Stimulated activated CD8-positive, alpha-beta memory T cell treated with anti-CD3 and anti-CD28 coated beads, Interleukin-2, amount 100 ng/mL, for 1 hour (primary cell): ENCODE data around the gene SLC22A13.
"Not testable (repeated sequence)": the region's sequence is repeated elsewhere in the genome, so short reads cannot be mapped to it uniquely, and the experiment has no call there.

ENCODE experiments used
- DNase-seq, 2 donors: peaks; one replicate each; pipeline ENCODE4 v3.0.0-alpha.2; 2020; ENCODE audit warnings: low read depth in 2 of 2

SLC22A13 gene

GRCh38 chr3:38264353-38264771 is 1.2 kb upstream of the SLC22A13 start:
- no peak for DNase-seq

DNA sequence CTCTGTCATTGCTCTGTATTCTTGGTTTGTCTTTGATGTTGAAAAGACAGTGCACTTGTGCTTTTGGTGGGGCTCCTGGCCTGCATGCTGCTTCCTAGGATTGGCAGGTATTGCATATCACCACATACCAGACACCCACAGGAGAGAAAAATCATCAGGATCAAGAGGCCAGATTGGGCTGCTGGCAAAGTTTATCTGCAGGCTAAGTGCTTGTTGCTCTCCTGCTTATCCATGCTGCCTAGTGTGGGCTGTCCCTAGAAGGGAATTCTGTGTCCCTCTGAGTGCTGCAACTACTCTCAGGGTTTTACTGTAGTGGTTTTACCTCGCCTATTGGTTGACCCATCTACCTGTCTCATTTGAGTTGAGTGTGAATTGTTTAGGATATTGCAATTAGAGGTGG is 833 bp upstream of the SLC22A13 start:
- no peak for DNase-seq

- DNase-seq = no peak
These were observed 1.2 kb downstream of the SLC22A13 start for GRCh38 chr3:38266810-38267209.

GRCh38 chr3:38267662-38268061 is 2.0 kb downstream of the SLC22A13 start:
- DNase-seq = no peak

DNA sequence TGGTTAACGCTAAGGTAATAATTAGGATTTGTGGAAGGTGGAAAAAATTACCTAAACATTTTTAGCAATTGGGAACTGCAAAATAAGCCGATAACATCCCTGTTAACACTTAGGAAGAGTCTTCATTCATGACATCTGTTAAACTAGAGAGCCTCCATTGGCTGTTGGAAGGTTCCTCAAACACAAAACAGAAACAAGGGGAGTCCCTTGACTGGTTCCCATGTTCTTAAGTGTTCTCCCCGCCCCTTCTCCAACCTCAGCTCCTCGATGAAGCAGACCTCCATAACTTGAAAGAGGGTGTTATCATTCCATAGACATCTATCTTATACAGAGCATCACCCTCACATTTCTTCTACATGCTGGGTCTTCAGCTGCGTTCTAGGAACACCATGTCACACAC is 2.5 kb downstream of the SLC22A13 start:
- no peak for DNase-seq

- DNase-seq = no peak
These were observed 2.9 kb downstream of the SLC22A13 start for GRCh38 chr3:38268522-38268921.

DNA sequence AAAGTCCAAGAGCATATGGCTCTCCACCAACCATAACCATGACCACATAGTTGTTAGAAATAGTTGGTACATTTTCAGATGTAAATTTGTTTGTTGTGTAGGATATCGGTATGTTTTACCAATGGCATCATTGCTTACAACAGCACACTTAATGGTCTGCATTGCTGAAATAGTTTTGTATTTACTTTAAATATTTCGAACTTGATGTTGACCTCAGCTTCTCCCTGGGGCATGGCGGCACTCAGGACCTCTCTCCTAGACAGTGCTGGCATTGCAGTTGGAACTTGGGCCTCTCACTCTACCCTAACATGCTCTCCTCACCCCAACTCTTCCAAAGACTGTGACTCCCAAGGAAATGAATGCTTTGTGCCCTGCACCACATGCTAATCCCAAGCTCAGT is 5.0 kb downstream of the SLC22A13 start:
- DNase-seq = no peak

DNA sequence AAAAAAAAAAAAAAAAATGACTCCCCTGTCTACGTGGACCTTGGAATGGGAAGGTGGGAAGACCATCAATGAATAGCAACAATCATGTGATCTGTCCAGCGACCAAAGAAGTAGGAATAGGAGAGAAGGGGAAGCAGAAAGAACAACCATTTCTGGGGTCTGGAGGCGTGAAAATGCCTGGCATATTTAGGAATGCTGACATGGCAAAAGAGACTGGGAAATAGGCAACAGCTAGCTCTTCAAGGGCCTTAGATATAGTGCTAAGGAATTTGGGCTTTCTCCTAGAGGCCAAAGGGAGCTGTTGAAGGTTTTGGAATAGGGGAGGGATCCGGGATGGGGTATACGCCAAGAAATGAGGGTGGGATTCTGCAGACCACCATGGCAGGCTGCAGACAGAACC is 5.9 kb downstream of the SLC22A13 start:
- DNase-seq = no peak

- no peak for DNase-seq
These were observed 9.4 kb downstream of the SLC22A13 start for GRCh38 chr3:38274864-38275649.

DNA sequence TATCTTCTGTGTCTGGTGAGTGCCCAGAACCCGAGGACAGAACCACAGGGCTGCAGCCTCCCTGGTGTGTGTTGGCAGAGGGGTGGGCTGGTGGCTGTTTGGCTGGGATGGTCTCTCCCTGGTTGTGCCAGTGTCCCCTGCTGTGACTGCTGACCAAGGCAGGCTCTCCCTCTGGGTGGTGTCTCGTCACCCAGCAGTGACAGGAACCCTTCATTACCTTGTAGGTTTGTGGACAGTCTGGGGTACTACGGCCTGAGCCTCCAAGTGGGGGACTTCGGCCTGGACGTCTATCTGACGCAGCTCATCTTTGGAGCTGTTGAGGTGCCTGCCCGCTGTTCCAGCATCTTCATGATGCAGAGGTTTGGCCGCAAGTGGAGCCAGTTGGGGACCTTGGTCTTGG is 10.0 kb downstream of the SLC22A13 start:
- no peak for DNase-seq

DNA sequence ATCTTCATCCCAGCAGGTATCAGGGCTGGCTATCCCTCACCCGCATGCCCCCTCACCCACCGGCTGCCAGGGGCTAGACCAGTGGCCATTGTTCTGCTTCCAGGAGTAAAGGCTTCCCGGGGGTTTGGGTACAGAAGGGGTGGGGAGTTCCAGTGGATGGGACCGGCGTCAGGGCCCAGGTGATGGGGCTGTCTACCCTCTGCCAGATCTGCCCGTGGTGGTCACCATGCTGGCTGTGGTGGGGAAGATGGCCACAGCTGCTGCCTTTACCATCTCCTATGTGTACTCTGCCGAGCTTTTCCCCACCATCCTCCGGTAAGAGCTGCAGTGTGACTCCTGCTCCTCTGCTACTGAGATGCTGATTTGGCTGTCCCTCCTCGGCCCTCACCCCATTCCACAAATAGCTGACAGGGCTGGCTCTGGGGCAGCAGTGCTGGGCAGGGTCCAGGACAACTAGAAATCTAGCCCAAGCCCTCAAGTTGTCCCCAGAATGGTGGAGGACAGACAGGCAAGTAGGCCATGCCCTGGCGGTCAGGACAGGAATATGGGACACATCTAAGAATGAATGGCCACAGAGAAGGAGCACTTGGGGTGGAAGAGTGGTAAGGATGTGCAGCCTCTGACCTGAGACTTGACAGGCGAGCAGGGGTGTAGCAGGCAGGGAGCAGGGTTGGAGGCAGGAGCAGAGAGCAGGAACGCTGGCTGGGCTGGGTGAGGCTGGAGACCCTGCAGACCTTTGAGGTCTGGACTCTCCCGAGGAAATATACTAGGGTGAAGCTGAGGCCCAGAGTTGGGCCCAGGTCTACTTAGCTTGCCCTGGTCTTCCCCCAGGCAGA is 10.7 kb downstream of the SLC22A13 start:
- no peak for DNase-seq

DNA sequence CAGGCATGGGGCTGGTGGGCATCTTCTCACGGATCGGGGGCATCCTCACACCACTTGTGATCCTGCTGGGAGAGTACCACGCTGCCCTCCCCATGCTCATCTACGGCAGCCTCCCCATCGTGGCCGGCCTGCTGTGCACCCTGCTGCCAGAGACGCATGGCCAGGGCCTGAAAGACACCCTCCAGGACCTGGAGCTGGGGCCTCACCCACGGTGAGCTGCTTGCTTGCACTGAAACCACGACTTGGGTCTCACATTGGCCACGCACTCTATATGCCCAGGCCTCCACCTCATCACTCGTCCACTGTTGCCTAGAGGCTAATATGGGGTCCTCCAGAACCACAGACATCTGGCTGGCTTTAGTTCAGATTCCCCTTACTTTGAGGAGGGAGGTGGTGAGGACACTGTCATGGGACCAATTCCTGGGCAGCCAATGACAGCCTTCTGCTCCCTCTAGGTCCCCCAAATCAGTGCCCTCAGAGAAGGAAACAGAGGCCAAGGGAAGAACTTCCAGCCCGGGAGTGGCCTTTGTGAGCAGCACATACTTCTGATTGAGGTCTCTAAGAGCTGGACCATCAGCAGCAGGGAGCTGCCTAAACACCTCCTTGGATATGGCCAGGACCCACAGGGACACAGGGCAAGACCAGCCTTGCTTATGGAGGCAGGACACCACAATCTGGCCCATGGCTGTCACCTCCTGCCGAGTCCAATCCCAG is 11.5 kb downstream of the SLC22A13 start:
- DNase-seq = no peak

DNA sequence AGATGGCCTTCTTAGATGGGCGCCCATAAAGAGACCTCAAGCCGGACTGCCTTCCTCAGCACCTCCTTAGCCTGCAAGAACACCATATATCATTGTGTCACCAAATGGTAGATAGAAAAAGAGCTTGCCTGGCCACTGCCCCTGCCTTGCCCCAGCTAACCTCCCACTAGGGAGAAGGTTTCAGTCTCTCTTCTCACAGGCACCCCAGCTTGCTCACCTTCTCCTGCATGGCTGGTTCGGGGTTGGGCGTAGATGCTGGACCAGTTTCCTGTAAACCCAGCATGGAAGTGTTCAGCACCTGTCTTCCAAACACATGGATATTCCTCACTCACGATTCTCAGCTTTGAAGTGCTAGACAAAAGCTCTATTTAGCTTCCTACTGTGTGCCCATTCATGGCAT is 13.2 kb downstream of the SLC22A13 start:
- no peak for DNase-seq

DNA sequence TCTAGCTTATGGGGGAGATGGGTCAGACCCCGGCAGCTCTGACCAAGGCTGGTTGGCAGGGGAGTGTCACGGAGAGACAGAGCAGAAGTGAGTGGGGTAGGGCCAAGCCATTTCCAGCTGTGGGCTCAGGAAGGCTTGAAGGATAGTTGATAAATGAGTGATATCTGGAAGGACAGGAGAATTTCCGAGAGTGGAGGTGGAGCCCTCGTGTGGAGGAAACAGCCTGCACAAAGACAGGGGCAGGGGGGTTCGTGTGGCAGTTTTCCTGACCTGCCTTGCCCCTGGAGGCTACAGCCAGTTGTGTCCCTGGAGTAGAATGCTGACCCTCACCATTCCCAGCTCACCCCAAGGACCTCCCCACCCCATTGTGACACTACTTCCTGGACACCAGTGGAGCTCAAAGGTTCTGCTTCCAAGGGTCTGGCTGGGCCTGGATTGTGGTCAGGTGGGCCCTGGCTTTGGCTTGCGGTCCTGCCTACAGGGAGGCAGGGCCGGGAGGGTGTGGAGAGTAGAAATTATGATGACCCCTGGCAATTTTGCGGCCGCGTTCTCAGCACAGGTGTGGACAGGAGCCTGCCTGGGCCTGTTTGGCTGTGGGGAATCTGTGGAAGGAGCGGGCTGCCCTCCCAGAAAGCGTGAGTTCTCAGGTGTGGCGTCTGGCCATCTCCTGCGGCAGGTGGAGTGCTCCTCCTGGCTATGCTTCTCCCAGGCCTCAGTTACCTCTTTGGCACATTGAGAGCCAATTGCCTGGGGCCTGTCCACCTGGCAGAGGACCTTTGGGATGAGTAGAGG is 16.5 kb downstream of the SLC22A13 start, which contains the start of gene SLC22A14:
SLC22A14 (plus strand) TSS at position 400 of the 792 bp plus-strand sequence. CDS start 23,733 bp downstream, outside the sequence.
- no peak for DNase-seq

- DNase-seq = no peak
These were observed 18.5 kb downstream of the SLC22A13 start for GRCh38 chr3:38283810-38284755.

GRCh38 chr3:38284756-38285150 is 19.1 kb downstream of the SLC22A13 start:
- DNase-seq = no peak

GRCh38 chr3:38289286-38290217 is 23.9 kb downstream of the SLC22A13 start:
- DNase-seq = not testable (repeated sequence)

GRCh38 chr3:38297053-38297452 is 31.4 kb downstream of the SLC22A13 start:
- not testable (repeated sequence) for DNase-seq

GRCh38 chr3:38297537-38297936 is 31.9 kb downstream of the SLC22A13 start:
- no peak for DNase-seq
